ENCODE results near the gene RIMS3.

The RIMS3 gene

DNA sequence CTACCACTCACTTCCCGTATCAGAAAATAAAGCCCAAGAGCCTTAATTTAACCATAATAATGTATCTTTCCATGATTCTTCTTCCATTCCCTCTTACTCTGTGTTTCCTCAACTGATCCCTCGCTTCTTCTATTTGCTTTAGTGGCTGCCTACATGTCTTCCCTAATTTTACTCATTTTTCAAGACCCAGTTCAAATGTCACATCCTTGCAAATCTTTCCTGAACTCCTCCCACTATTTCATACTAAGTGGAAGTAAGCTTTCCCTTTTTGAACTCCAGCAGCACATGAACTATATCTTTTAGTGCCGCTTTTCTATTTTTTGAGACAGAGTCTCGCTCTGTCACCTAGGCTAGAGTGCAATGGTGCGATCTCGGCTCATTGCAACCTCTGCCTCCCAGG lies 22.2 kb upstream of the RIMS3 start:
- H3F3A ChIP-seq (ENCODE audit: insufficient read depth, low read length): peaks cover 15% of the 10 kb centered on the region
- H3K9ac ChIP-seq (ENCODE audit: low read length): no peak overlapping the region
- TF ChIP-seq EZH2 (optimal IDR thresholded peaks at IDR 0.05; ENCODE audit: low read depth, low read length) (no peak), EZH2phosphoT487 (IDR thresholded peaks at IDR 0.05; ENCODE audit: low read length) (no peak)
- TF ChIP-seq, protein P1, sequence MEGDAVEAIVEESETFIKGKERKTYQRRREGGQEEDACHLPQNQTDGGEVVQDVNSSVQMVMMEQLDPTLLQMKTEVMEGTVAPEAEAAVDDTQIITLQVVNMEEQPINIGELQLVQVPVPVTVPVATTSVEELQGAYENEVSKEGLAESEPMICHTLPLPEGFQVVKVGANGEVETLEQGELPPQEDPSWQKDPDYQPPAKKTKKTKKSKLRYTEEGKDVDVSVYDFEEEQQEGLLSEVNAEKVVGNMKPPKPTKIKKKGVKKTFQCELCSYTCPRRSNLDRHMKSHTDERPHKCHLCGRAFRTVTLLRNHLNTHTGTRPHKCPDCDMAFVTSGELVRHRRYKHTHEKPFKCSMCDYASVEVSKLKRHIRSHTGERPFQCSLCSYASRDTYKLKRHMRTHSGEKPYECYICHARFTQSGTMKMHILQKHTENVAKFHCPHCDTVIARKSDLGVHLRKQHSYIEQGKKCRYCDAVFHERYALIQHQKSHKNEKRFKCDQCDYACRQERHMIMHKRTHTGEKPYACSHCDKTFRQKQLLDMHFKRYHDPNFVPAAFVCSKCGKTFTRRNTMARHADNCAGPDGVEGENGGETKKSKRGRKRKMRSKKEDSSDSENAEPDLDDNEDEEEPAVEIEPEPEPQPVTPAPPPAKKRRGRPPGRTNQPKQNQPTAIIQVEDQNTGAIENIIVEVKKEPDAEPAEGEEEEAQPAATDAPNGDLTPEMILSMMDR (IDR thresholded peaks at IDR 0.05; ENCODE audit: low read length): no peak
- DNase-seq: no peak
- H2AFZ ChIP-seq (ENCODE audit: low read length): no peak overlapping the region
- H3K36me3 ChIP-seq (replicated peaks; ENCODE audit: insufficient read depth, low read length): no peaks in the 10 kb centered on the region
- H3K27ac ChIP-seq (ENCODE audit: low read length): no peak overlapping the region
- H3K79me2 ChIP-seq (ENCODE audit: low read length): peaks cover 27% of the 10 kb centered on the region
- H4K20me1 ChIP-seq (ENCODE audit: insufficient read depth, low read length): no peaks in the 10 kb centered on the region
- no peak overlapping the region for H3K4me3 ChIP-seq (ENCODE audit: low read length)
- H3K4me2 ChIP-seq (ENCODE audit: low read depth, low read length): no peak overlapping the region
- H3K9me2 ChIP-seq (replicated peaks; ENCODE audit: insufficient read depth, low read length): no peaks in the 10 kb centered on the region
- H3K4me1 ChIP-seq (ENCODE audit: low read length): 0 out of 2 replicates have a peak, but pooled peaks cover 1% of the 10 kb centered on the region
- H3K27me3 ChIP-seq (replicated peaks; ENCODE audit: insufficient read depth, low read length): no peaks in the 10 kb centered on the region
- H3K9me3 ChIP-seq (replicated peaks; ENCODE audit: insufficient read depth, low read length): no peaks in the 10 kb centered on the region

DNA sequence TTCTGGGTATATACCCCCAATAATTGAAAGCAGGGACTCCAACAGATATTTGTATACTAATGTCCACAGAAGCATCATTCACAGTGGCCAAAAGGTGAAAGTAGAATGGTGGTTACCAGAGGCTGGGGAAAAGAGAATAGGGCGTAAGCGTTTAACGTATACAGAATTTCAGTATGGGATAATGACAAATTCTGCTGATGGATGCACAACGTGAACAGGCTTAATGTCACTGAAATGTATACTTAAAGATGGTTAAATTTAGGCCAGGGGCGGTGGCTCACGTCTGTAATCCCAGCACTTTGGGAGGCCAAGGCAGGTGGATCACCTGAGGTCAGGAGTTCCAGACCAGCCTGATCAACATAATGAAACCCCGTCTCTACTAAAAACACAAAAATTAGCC lies 21.6 kb upstream of the RIMS3 start:
- Histone ChIP-seq H3K4me3 (ENCODE audit: low read length) (no peak overlapping the region), H4K20me1 (ENCODE audit: insufficient read depth, low read length) (no peaks in the 10 kb centered on the region), H3K4me1 (ENCODE audit: low read length) (no peaks in the 10 kb centered on the region), H3K9me2 (replicated peaks; ENCODE audit: insufficient read depth, low read length) (no peaks in the 10 kb centered on the region), H3K9ac (ENCODE audit: low read length) (no peak overlapping the region), H3K27me3 (replicated peaks; ENCODE audit: insufficient read depth, low read length) (no peaks in the 10 kb centered on the region), H3F3A (ENCODE audit: insufficient read depth, low read length) (peaks cover 12% of the 10 kb centered on the region), H3K4me2 (ENCODE audit: low read depth, low read length) (no peak overlapping the region), H3K79me2 (ENCODE audit: low read length) (peaks cover 21% of the 10 kb centered on the region), H3K9me3 (replicated peaks; ENCODE audit: insufficient read depth, low read length) (no peaks in the 10 kb centered on the region), H3K36me3 (replicated peaks; ENCODE audit: insufficient read depth, low read length) (no peaks in the 10 kb centered on the region), H2AFZ (ENCODE audit: low read length) (no peak overlapping the region), H3K27ac (ENCODE audit: low read length) (no peak overlapping the region)
- TF ChIP-seq EZH2 (optimal IDR thresholded peaks at IDR 0.05; ENCODE audit: low read depth, low read length) (no peak), EZH2phosphoT487 (IDR thresholded peaks at IDR 0.05; ENCODE audit: low read length) (no peak)
- TF ChIP-seq, protein P1 (IDR thresholded peaks at IDR 0.05; ENCODE audit: low read length): no peak
- DNase-seq: no peak

DNA sequence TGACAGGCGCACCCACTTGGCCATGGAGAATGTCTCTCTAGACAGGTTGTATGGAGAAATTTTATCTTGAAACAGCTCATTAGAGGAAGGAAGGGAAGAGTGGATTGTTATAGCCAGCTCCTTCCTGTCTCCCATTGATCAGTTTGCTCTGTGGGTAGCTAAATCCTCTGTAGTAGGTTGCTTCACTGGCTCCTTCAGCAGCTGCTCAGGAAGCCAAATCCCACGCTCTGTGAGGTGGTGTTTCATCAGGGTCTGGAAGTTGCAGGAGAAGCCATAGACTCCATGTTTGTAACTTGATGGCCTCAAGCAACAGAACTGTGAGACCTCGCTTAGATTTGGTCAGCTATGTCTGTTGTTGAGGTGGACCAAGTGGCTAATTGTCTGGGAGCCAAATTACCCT lies 19.2 kb upstream of the RIMS3 start:
- no peak for DNase-seq
- H3K27ac ChIP-seq (ENCODE audit: low read length): no peak overlapping the region
- H3K4me2 ChIP-seq (ENCODE audit: low read depth, low read length): no peak overlapping the region

More for the DNA sequence above, 19.2 kb upstream of the RIMS3 start:
- no peak overlapping the region for H3K9ac ChIP-seq (ENCODE audit: low read length)
- H3K79me2 ChIP-seq (ENCODE audit: low read length): peaks cover 3% of the 10 kb centered on the region
- no peaks in the 10 kb centered on the region for H3F3A ChIP-seq (ENCODE audit: insufficient read depth, low read length)
- no peak overlapping the region for H2AFZ ChIP-seq (ENCODE audit: low read length)
- H3K4me1 ChIP-seq (ENCODE audit: low read length): no peaks in the 10 kb centered on the region
- TF ChIP-seq, protein P1 (IDR thresholded peaks at IDR 0.05; ENCODE audit: low read length): no peak
- no peak for TF ChIP-seq EZH2phosphoT487 (IDR thresholded peaks at IDR 0.05; ENCODE audit: low read length)
- TF ChIP-seq EZH2 (optimal IDR thresholded peaks at IDR 0.05; ENCODE audit: low read depth, low read length): no peak
- H3K9me2 ChIP-seq (replicated peaks; ENCODE audit: insufficient read depth, low read length): no peaks in the 10 kb centered on the region
- no peaks in the 10 kb centered on the region for H3K9me3 ChIP-seq (replicated peaks; ENCODE audit: insufficient read depth, low read length)
- no peak overlapping the region for H3K4me3 ChIP-seq (ENCODE audit: low read length)
- H4K20me1 ChIP-seq (ENCODE audit: insufficient read depth, low read length): 0 out of 2 replicates have a peak, but pooled peaks cover 3% of the 10 kb centered on the region
- H3K36me3 ChIP-seq (replicated peaks; ENCODE audit: insufficient read depth, low read length): no peaks in the 10 kb centered on the region
- H3K27me3 ChIP-seq (replicated peaks; ENCODE audit: insufficient read depth, low read length): no peaks in the 10 kb centered on the region
